HCT116 (cell line): Measurements from ENCODE around the gene TYW3. TPM values are rescaled to one million over a fixed set of nuclear protein-coding genes. Genes with fewer than 3 reads are reported as not detected.

Source experiments
- ATAC-seq: fragments of 200-7000 bp; cut with Tn5 transposase; 2 replicates; pipeline ENCODE4 v1.9.1; 2020; ENCODE audit warnings: mild to moderate bottlenecking, moderate library complexity
- BruUV-seq: library from RNA; stranded (reverse); fragments of 400-500 nt; replicated peaks from 2 replicates; lab custom pipeline; 2021; lab: Mats Ljungman, UMichigan
- CTCF ChIA-PET: fragments of 300-600 bp; sonication (Branson Sonifier 250); formaldehyde crosslinking; loops from one replicate; lab custom pipeline; 2021; ENCODE audit warnings: antibody characterized with exemption; lab: Charles Lee
- POLR2A ChIA-PET: fragments of 300-600, 350-600 bp; sonication (Branson Sonifier 250); formaldehyde crosslinking; loops from one replicate; lab custom pipeline; 2021; ENCODE audit warnings: antibody characterized with exemption; lab: Charles Lee
- RAD21 ChIA-PET, 2 experiments: fragments of 300-600 bp; sonication (Branson Sonifier 250); formaldehyde crosslinking; loops; one replicate each; lab custom pipeline; 2023; ENCODE audit warnings: low total read pairs in 2 of 2; ENCODE audit not compliant: uncharacterized antibody in 2 of 2, unreplicated experiment in 2 of 2, low non-redundant PET in 1 of 2; lab: Charles Lee
- DNase-seq: peaks from one replicate; pipeline ENCODE4 v3.0.0-alpha.2; 2010; ENCODE audit warnings: low read depth, low spot score
- H2AFZ ChIP-seq: fragments of 200-600 bp; shearing (Covaris generic), sonication (generic); 2 replicates; pipeline ENCODE4 v1.6.1; 2017; ENCODE audit warnings: low read depth, mixed run types, mixed read lengths, antibody characterized with exemption, low read length; ENCODE audit not compliant: poor library complexity, severe bottlenecking
- H3K27ac ChIP-seq: 2 replicates; pipeline ENCODE4 v1.5.1; 2012; ENCODE audit warnings: low read depth, low read length
- H3K27me3 ChIP-seq: fragments of 200-600 bp; sonication (generic); 2 replicates; pipeline ENCODE4 v1.6.1; 2016; ENCODE audit warnings: mixed run types, low read length, mixed read lengths; ENCODE audit not compliant: insufficient read depth
- H3K36me3 ChIP-seq, 2 experiments: fragments of 200-500 bp in 1 of 2; fragments of 200-600 bp in 1 of 2; sonication (Bioruptor generic) in 1 of 2; sonication (generic) in 1 of 2; 2 replicates each; pipeline versions ENCODE4 v1.5.1 to v1.6.1; 2014 to 2016; ENCODE audit warnings: low read length in 2 of 2, inconsistent platforms in 1 of 2, mixed read lengths in 1 of 2, mixed run types in 1 of 2; ENCODE audit not compliant: insufficient read depth in 2 of 2, control insufficient read depth in 1 of 2
- H3K4me1 ChIP-seq, 2 experiments: fragments of 200-600 bp in 1 of 2; sonication (generic) in 1 of 2; 2 replicates each; pipeline versions ENCODE4 v1.5.1 to v1.6.1; 2012 to 2017; ENCODE audit warnings: low read length in 2 of 2, inconsistent platforms in 1 of 2, mild to moderate bottlenecking in 1 of 2, mixed read lengths in 1 of 2, mixed run types in 1 of 2, moderate library complexity in 1 of 2; ENCODE audit not compliant: insufficient read depth in 2 of 2, control insufficient read depth in 1 of 2
- H3K4me2 ChIP-seq: fragments of 200-600 bp; sonication (generic); 2 replicates; pipeline ENCODE4 v1.6.1; 2017; ENCODE audit warnings: mixed run types, low read length, mixed read lengths
- H3K4me3 ChIP-seq, 2 experiments: fragments of 200-600 bp in 1 of 2; sonication (generic) in 1 of 2; replicated peaks in 1 of 2; 2 replicates each; pipeline ENCODE4 v1.5.1; 2011 to 2016; ENCODE audit warnings: low read length in 2 of 2, control low read depth in 1 of 2, low read depth in 1 of 2, mild to moderate bottlenecking in 1 of 2, mixed read lengths in 1 of 2, mixed run types in 1 of 2
- H3K79me2 ChIP-seq: fragments of 200-600 bp; sonication (generic); 2 replicates; pipeline ENCODE4 v1.6.1; 2017; ENCODE audit warnings: mild to moderate bottlenecking, mixed run types, low read length, moderate library complexity, mixed read lengths; ENCODE audit not compliant: insufficient read depth
- H3K9ac ChIP-seq: fragments of 200-600 bp; sonication (generic); 2 replicates; pipeline ENCODE4 v1.6.1; 2016; ENCODE audit warnings: low read length, mixed read lengths
- H3K9me2 ChIP-seq: fragments of 200-600 bp; sonication (generic), shearing (Covaris generic); 2 replicates; pipeline ENCODE4 v1.6.1; 2017; ENCODE audit warnings: mixed run types, mild to moderate bottlenecking, moderate library complexity; ENCODE audit not compliant: insufficient read depth
- H3K9me3 ChIP-seq, 2 experiments: fragments of 200-500 bp in 1 of 2; fragments of 200-600 bp in 1 of 2; sonication (Bioruptor generic) in 1 of 2; sonication (generic) in 1 of 2; 2 replicates each; pipeline ENCODE4 v1.6.1; 2014 to 2017; ENCODE audit warnings: low read length in 2 of 2, mixed read lengths in 2 of 2, inconsistent platforms in 1 of 2, low read depth in 1 of 2, mild to moderate bottlenecking in 1 of 2, mixed run types in 1 of 2, moderate library complexity in 1 of 2; ENCODE audit not compliant: control insufficient read depth in 1 of 2, insufficient read depth in 1 of 2
- H4K20me1 ChIP-seq: fragments of 200-600 bp; sonication (generic), shearing (Covaris generic); 2 replicates; pipeline ENCODE4 v1.6.1; 2017; ENCODE audit warnings: mixed run types, mild to moderate bottlenecking, moderate library complexity; ENCODE audit not compliant: insufficient read depth
- CBX3 ChIP-seq: IDR thresholded peaks from 2 replicates; pipeline ENCODE4 v1.6.1; 2012; ENCODE audit warnings: low read depth
- CEBPB ChIP-seq: IDR thresholded peaks from 2 replicates; pipeline ENCODE4 v1.6.1; 2012; ENCODE audit warnings: low read depth
- EGR1 ChIP-seq: IDR thresholded peaks from 2 replicates; pipeline ENCODE4 v1.6.1; 2012; ENCODE audit warnings: low read depth
- ELF1 ChIP-seq: IDR thresholded peaks from 2 replicates; pipeline ENCODE4 v1.6.1; 2012; ENCODE audit warnings: low read depth, borderline replicate concordance
- EZH2 ChIP-seq: fragments of 200-600 bp; sonication (generic); IDR thresholded peaks from 2 replicates; pipeline ENCODE4 v1.6.1; 2017; ENCODE audit warnings: antibody characterized with exemption, mixed run types
- EZH2phosphoT487 ChIP-seq: fragments of 200-600 bp; IDR thresholded peaks from 2 replicates; pipeline ENCODE4 v1.6.1; 2018; ENCODE audit warnings: antibody characterized with exemption, borderline replicate concordance
- FOSL1 ChIP-seq: IDR thresholded peaks from 2 replicates; pipeline ENCODE4 v1.6.1; 2012; ENCODE audit warnings: low read depth
- JUND ChIP-seq: IDR thresholded peaks from 2 replicates; pipeline ENCODE4 v1.6.1; 2012
- MAX ChIP-seq: IDR thresholded peaks from 2 replicates; pipeline ENCODE4 v1.6.1; 2012
- POLR2A ChIP-seq: IDR thresholded peaks from 2 replicates; pipeline ENCODE4 v1.7.0; 2011; ENCODE audit warnings: borderline replicate concordance; ENCODE audit not compliant: insufficient read depth, insufficient read length; ENCODE audit errors: extremely low read depth
- POLR2AphosphoS5 ChIP-seq: IDR thresholded peaks from 2 replicates; pipeline ENCODE4 v1.6.1; 2011; ENCODE audit warnings: mild to moderate bottlenecking, low read depth, low read length, moderate library complexity
- RAD21 ChIP-seq: IDR thresholded peaks from 2 replicates; pipeline ENCODE4 v1.6.1; 2012; ENCODE audit warnings: low read depth, mild to moderate bottlenecking
- REST ChIP-seq: IDR thresholded peaks from 2 replicates; pipeline ENCODE4 v1.6.1; 2012; ENCODE audit warnings: low read depth
- SIN3A ChIP-seq: IDR thresholded peaks from 2 replicates; pipeline ENCODE4 v1.6.1; 2012; ENCODE audit warnings: low read depth
- SP1 ChIP-seq: IDR thresholded peaks from 2 replicates; pipeline ENCODE4 v1.6.1; 2012; ENCODE audit warnings: low read depth
- YY1 ChIP-seq: IDR thresholded peaks from 2 replicates; pipeline ENCODE4 v1.6.1; 2011; ENCODE audit warnings: low read length, low read depth, moderate library complexity, mild to moderate bottlenecking; ENCODE audit not compliant: insufficient replicate concordance; ENCODE audit errors: extremely low read depth
- ZFX ChIP-seq: fragments of 450-650 bp; IDR thresholded peaks from 2 replicates; pipeline ENCODE4 v1.6.1; 2017
- ZNF274 ChIP-seq: fragments of 200-500 bp; sonication (Bioruptor generic); IDR thresholded peaks from 2 replicates; pipeline ENCODE4 v1.6.1; 2014; ENCODE audit warnings: mild to moderate bottlenecking, low read depth, low read length, inconsistent platforms
- intact Hi-C: fragments of 100-400 bp; cut with micrococcal nuclease; formaldehyde crosslinking; loops from 2 replicates; pipeline ENCODE4 v1.10.0; 2022
- total RNA-seq: library from RNA; stranded (reverse); gene quantifications from one replicate; pipeline ENCODE4 v1.2.1, GENCODE V29; 2021; ENCODE audit not compliant: unreplicated experiment
- TF ChIP-seq, protein P1 (sequence below): IDR thresholded peaks from 2 replicates; pipeline ENCODE4 v1.6.1; 2012
- TF ChIP-seq, protein P2 (sequence below), 3 experiments: fragments of 200-600 bp in 1 of 3; sonication (generic) in 1 of 3; IDR thresholded peaks in 2 of 3; conservative IDR thresholded peaks in 1 of 3; 2 replicates each; pipeline ENCODE4 v1.5.1; 2012 to 2017; ENCODE audit warnings: low read depth in 2 of 3, low read length in 2 of 3, antibody characterized with exemption in 1 of 3, borderline replicate concordance in 1 of 3, control low read depth in 1 of 3, mild to moderate bottlenecking in 1 of 3, mixed read lengths in 1 of 3, mixed run types in 1 of 3, moderate library complexity in 1 of 3; ENCODE audit not compliant: insufficient read depth in 1 of 3

Gene TYW3
- total RNA-seq, 1 experiment from 2014 or later: 31.8 TPM

- no TSS peak for BruUV-seq
- ChIA-PET POLR2A (no interaction called here), CTCF (no interaction called here), RAD21 (no interaction called here)
- Histone ChIP-seq H4K20me1 (no peaks in the 10 kb centered on the region), H3K79me2 (no peaks in the 10 kb centered on the region), H3K4me2 (no peak overlapping the region), H3K27me3 (no peaks in the 10 kb centered on the region), H3K9ac (no peak overlapping the region)
- ATAC-seq (no peak), DNase-seq (no peak)
- no peak for TF ChIP-seq EZH2
- TF ChIP-seq SIN3A: no peak
- no peak for TF ChIP-seq POLR2A
- no peak for TF ChIP-seq POLR2AphosphoS5
- no peak for TF ChIP-seq ZNF274
- no peak for TF ChIP-seq JUND
- TF ChIP-seq, protein P1, sequence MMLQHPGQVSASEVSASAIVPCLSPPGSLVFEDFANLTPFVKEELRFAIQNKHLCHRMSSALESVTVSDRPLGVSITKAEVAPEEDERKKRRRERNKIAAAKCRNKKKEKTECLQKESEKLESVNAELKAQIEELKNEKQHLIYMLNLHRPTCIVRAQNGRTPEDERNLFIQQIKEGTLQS: no peak
- TF ChIP-seq ELF1: no peak
- no peak for TF ChIP-seq SP1
- no peak for TF ChIP-seq EGR1
- TF ChIP-seq FOSL1: no peak
- TF ChIP-seq MAX: no peak
- TF ChIP-seq CBX3: no peak
- no peak for TF ChIP-seq YY1
- TF ChIP-seq CEBPB: no peak
- no peak for TF ChIP-seq ZFX
- TF ChIP-seq REST: no peak
- no peak for TF ChIP-seq EZH2phosphoT487
- TF ChIP-seq, protein P2, sequence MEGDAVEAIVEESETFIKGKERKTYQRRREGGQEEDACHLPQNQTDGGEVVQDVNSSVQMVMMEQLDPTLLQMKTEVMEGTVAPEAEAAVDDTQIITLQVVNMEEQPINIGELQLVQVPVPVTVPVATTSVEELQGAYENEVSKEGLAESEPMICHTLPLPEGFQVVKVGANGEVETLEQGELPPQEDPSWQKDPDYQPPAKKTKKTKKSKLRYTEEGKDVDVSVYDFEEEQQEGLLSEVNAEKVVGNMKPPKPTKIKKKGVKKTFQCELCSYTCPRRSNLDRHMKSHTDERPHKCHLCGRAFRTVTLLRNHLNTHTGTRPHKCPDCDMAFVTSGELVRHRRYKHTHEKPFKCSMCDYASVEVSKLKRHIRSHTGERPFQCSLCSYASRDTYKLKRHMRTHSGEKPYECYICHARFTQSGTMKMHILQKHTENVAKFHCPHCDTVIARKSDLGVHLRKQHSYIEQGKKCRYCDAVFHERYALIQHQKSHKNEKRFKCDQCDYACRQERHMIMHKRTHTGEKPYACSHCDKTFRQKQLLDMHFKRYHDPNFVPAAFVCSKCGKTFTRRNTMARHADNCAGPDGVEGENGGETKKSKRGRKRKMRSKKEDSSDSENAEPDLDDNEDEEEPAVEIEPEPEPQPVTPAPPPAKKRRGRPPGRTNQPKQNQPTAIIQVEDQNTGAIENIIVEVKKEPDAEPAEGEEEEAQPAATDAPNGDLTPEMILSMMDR (IDR thresholded peaks at IDR 0.05 in 2 of 3, conservative IDR thresholded peaks at IDR 0.05 in 1 of 3; ENCODE audit: borderline replicate concordance in 1 of 3, insufficient read depth in 1 of 3, low read depth in 2 of 3, low read length in 2 of 3): no peak
- TF ChIP-seq RAD21: no peak
- TF ChIP-seq, all 23 proteins: peak for 0
- Histone ChIP-seq H3K4me1 (no peaks in the 10 kb centered on the region), H3K27ac (no peak overlapping the region), H3K36me3 (peaks cover 5 to 8% of the 10 kb centered on the region in 2 experiments; a peak in 2 of 4 replicates), H3K4me3 (no peak overlapping the region), H3K9me2 (no peaks in the 10 kb centered on the region), H2AFZ (no peak overlapping the region), H3K9me3 (no peaks in the 10 kb centered on the region)
- intact Hi-C loops: no loop called here
These were observed 16.1 kb upstream of the TYW3 start for GRCh38 chr1:74716822-74717221.
